EL (cell line): Measurements from ENCODE around the gene HDAC9.
"Not testable (repeated sequence)": the region's sequence is repeated elsewhere in the genome, so short reads cannot be mapped to it uniquely, and the experiment has no call there.

Experiments
- DNase-seq: peaks from one replicate; pipeline ENCODE4 v3.0.0-alpha.2; 2016

The HDAC9 gene

DNA sequence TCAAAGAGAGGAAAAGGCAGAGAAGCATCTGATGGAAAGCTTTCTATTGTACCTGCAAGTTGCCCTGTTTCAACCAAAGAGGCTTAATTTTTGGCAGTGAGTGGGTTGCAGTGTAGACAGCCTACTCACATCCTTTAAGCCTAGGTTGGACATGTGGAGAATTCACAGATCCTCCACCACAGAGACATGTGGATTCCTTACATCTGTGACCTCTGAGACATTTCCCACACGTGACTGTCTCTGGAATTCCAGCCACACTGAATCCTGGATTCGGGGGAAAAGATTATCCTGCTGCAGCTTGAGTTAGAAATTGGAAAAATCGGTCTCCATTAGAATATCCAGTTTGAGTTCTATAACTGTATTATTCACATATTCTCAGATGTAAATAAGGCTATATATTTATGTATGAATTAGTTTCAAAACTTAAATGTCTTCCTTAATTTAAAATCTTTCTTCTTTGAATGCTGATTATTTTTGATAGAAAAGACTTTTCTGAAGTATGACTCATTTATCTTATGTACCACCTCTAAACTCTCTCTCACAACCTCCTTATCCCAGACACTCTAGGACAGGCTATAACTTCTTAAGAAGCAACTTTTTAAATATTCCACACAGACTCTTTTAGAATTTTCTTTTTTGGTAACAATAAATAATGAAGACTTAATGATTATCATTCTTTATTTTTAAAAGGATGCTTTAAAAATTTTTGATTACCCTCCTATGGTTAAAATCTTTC, 498.6 kb downstream of the HDAC9 start:
- DNase-seq: peak; percentile 68

DNA sequence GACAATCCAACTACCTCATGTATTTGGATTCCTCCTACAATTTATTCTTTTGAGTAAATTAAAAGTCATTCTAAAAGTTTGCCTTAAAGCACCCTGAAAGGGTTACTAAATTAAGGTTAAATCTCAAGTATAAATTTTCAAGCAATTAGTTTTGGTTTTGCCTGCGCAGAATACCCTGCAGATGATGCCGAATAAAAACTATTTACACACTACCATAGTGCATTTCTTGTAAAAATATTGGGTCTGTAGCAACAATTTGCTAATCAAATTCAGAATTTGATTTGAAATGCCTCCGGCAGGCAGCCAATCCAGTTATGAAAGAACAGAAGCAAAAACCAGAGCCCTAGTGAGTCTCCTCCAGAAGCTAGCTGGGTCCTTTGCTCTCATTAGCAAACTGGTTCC, 499.7 kb downstream of the HDAC9 start:
- no peak for DNase-seq

DNA sequence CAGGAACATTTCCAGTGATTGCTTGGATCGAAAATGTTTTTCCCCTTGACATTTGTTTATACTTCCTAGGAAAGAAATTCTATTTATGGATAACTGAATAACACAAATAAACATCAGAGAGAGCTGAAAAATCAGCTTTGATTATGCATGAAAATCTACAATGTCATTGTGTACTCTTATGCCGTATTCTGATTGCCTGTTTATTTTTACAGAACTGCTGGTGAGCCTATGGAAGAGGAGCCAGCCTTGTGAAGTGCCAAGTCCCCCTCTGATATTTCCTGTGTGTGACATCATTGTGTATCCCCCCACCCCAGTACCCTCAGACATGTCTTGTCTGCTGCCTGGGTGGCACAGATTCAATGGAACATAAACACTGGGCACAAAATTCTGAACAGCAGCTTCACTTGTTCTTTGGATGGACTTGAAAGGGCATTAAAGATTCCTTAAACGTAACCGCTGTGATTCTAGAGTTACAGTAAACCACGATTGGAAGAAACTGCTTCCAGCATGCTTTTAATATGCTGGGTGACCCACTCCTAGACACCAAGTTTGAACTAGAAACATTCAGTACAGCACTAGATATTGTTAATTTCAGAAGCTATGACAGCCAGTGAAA, 500.4 kb downstream of the HDAC9 start:
- DNase-seq: no peak

DNA sequence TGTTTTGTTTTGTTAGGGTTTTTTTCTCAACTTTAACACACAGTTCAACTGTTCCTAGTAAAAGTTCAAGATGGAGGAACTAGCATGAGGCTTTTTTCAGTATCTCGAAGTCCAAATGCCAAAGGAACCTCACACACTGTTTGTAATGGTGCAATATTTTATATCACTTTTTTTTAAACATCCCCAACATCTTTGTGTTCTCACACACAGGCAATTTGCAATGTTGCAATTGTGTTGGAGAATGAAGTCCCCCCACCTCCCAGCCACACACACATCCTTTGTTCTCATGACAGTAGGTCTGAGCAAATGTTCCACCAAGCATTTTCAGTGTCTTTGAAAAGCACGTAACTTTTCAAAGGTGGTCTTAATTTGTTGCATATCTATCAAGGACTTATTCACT, 501.0 kb downstream of the HDAC9 start:
- DNase-seq: no peak

- peak; percentile 17 for DNase-seq
Observed at GRCh38 chr7:18997477-18998150, 502.1 kb downstream of the HDAC9 start.

GRCh38 chr7:19000410-19000809, 504.9 kb downstream of the HDAC9 start:
- DNase-seq: no peak

GRCh38 chr7:19001854-19002253, 506.3 kb downstream of the HDAC9 start:
- no peak for DNase-seq

DNA sequence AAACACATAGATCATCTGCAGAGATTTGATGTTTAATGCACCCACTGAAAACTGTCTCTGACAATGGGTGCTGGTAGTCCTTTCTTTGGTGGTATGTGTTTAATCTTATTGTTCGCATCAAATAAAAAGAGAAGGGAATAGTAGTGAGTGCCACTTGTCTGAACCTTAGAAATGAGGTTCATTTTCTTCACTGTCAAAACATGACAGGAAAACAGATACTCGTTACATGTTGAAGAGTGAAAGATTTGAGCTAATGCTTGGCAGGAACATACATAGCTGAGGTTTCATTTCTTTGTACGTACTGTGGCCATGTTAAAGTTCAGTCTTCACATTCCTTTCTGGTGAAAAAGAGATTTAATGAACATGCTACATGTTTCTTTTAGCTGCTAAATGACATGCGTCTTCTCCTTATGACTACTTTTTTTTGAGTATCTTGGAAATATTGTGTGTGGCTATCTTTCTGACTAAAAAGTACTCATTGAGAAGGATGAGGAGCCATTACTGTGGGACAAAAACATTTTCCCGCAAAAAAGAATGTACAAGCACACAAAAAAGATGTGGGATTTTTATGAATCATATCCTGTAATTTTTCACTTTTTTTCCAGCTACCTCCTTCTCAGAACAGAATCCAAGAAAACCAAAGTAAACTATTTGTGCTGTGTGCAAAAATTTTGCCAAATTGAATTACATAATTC, 513.8 kb downstream of the HDAC9 start:
- peak; percentile 61 for DNase-seq

DNA sequence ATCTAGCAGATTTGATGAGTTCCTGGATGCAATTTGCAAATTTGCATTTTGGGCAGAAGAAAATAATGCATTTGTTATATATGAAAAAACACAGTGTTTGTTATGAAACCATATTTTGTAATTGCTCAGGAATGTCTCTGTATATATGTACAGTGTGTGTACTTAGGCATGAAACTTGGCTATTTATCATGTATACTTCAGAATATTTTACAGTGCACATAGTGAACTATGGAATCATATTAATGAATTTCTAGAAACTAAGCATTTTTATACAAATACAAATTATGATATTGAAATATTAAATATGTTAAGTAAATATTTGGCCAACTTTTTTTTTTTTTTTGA, 514.4 kb downstream of the HDAC9 start:
- no peak for DNase-seq

DNA sequence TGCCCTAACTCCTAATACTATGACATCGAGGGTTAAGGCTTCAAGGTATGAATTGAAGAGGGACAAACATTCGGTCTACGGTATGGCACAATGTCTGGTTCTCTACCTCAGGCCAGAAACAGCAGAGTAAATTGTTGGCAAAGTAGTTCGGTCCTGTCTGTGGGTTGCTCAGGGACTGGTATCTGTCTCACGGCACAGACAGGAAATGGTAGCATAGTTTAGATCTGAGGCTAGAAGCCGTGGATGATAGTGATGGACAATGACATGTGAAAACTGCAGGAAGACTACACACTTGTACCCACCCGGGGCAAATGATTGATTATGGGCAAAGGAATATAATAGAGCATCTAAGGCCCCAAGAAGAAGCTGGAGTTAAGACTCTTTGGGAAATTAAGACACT, 515.7 kb downstream of the HDAC9 start:
- DNase-seq: peak; percentile 56

- no peak for DNase-seq
Observed at GRCh38 chr7:19015098-19015497, 519.5 kb downstream of the HDAC9 start.

- peak; percentile 63 for DNase-seq
Observed at GRCh38 chr7:19016140-19016539, 520.6 kb downstream of the HDAC9 start.

DNA sequence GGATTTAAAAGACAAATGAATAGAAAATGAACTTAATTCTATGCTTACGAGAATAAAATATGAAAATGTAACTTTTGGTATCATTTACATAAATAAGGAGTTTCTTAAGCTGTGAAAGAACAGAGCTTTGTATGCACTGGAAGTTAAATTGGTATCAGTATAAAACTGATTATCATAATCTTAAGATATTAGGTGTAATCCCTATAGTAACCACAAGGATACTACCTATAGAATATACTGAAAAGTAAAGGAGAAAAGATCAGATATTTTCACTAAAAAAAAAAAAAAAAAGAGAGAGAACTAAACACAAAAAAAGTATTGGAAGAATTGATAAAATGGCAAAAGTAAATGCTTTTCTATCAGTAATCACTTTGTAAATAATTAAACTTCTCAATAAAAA, 521.8 kb downstream of the HDAC9 start:
- no peak for DNase-seq

DNA sequence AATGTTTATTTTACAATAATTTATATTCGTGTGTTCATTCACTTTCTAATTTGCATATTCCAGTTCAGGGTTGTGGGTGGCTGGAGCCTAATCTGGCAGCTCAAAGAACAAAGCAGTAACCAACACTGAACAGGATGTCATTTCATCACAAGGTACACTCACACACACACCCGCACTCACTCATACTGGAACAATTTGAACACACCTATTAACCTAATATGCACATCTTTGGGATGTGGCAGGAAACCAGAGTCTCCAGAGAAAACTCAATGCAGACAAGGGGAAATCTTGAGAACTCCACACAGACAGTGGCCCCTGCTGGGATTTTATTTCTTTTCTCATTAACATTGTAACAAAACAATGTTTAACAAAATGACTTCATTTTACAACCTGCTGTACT, 524.5 kb downstream of the HDAC9 start:
- DNase-seq: no peak

DNA sequence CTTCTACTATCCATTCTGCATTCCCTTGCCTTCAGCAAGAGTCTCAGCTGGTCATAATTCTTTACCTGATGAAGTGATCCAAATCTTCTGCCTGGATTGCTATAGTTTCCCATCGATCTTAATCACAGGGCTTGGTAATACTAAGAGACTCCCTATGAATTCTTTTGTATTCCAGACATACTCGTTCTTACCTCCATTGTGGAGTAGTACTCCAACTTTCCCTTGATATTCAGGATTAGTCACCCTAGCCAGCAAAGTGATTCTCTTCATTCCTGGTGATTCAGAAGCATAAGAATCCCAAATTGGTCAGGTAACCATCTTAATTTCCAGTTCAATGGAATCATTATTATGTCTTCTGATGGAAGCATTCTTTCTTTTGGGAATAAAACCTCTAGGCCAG, 525.2 kb downstream of the HDAC9 start:
- peak; percentile 54 for DNase-seq

- no peak for DNase-seq
Observed at GRCh38 chr7:19023477-19023876, 527.9 kb downstream of the HDAC9 start.

- peak; percentile 82 for DNase-seq
Observed at GRCh38 chr7:19024261-19024660, 528.7 kb downstream of the HDAC9 start.

DNA sequence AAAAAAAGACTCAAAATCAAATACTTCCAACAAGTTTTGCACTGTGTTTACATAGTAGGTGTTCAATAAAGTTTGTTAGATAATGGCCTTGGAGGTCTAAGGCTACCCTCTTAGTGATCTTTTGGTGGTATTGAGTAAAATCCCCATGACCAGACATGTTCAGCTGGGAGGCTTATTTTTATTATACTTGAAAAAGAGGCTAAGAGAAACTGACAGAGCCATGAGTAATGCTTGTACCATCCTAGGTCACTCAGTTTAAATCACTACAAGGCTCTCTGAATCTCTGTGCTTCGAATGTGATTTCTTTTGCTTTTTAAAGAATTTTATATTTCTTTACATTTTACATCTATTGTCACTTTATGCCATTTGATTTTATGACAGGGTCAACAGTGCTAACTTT, 531.3 kb downstream of the HDAC9 start:
- DNase-seq: peak; percentile 65

- DNase-seq: peak; percentile 47
Observed at GRCh38 chr7:19030281-19030680, 534.7 kb downstream of the HDAC9 start.

GRCh38 chr7:19032942-19033341, 537.4 kb downstream of the HDAC9 start:
- not testable (repeated sequence) for DNase-seq

- peak; percentile 42 for DNase-seq
Observed at GRCh38 chr7:19051767-19052375, 556.3 kb downstream of the HDAC9 start.
